Activated T-helper 2 cell treated with anti-CD3 and anti-CD28 coated beads, Interferon-gamma antibody, Interleukin-2, Interleukin-4, amounts not matched to agents 10 μg/mL and 5 μg/mL and 100 μg/mL, durations not matched to agents 14 hours and 24 hours and 36 hours (primary cell): ENCODE data around the gene ETNK2. TPM values are rescaled to one million over a fixed set of nuclear protein-coding genes. Genes with fewer than 3 reads are reported as not detected.

Experiments used
- DNase-seq: peaks from one replicate; pipeline ENCODE4 v3.0.0; 2021; ENCODE audit warnings: low spot score
- H3K27ac Mint-ChIP-seq: one replicate; pipeline ENCODE4 v1.8.0; 2021; ENCODE audit warnings: mixed read lengths
- H3K27me3 Mint-ChIP-seq: one replicate; pipeline ENCODE4 v1.8.0; 2021; ENCODE audit warnings: low read depth, mixed read lengths
- H3K36me3 Mint-ChIP-seq: one replicate; pipeline ENCODE4 v1.8.0; 2021; ENCODE audit warnings: low read depth, mixed read lengths
- H3K4me1 Mint-ChIP-seq: one replicate; pipeline ENCODE4 v1.8.0; 2021; ENCODE audit warnings: low read depth, mixed read lengths
- H3K4me3 Mint-ChIP-seq: one replicate; pipeline ENCODE4 v1.8.0; 2021; ENCODE audit warnings: low read depth, mild to moderate bottlenecking, moderate library complexity, mixed read lengths
- H3K9me3 Mint-ChIP-seq: one replicate; pipeline ENCODE4 v1.8.0; 2021; ENCODE audit warnings: mixed read lengths
- intact Hi-C: fragments of 100-400 bp; cut with micrococcal nuclease; formaldehyde crosslinking; loops from one replicate; pipeline ENCODE4 v1.15.1; 2023
- total RNA-seq: library from RNA; stranded (reverse); gene quantifications from 2 replicates; pipeline ENCODE4 v1.2.3, GENCODE V29; 2022

Gene ETNK2
- total RNA-seq, 1 donor from 2014 or later = 0.37 TPM

- Mint-ChIP-seq H3K36me3 (no peaks in the 10 kb centered on the region), H3K27ac (no peak overlapping the region), H3K4me3 (no peak overlapping the region), H3K4me1 (no peaks in the 10 kb centered on the region), H3K27me3 (peaks cover 22% of the 10 kb centered on the region), H3K9me3 (no peaks in the 10 kb centered on the region)
- intact Hi-C loops = no loop called here
- DNase-seq = no peak
These were observed 70.6 kb downstream of the ETNK2 start for GRCh38 chr1:204081164-204081790.

Other genes with a start within 250 kb of the ETNK2 start
- 0.62 and 0.71 TPM in 2 replicates for gene SOX13, start 78.9 kb downstream of the ETNK2 start, total RNA-seq
- gene REN, start 14.3 kb upstream of the ETNK2 start, total RNA-seq = not detected in 2 replicates
- not detected in 2 replicates for gene KISS1, start 44.4 kb upstream of the ETNK2 start, total RNA-seq
- 0.21 TPM in 1 of 2 replicates, not detected in the other for gene GOLT1A, start 61.9 kb upstream of the ETNK2 start, total RNA-seq
- 0.52 and 1.9 TPM in 2 replicates for gene PLEKHA6, start 207.9 kb upstream of the ETNK2 start, total RNA-seq